ENCODE measurements around the gene ODAD4.
A peak's percentile ranks its signal among the peaks of the same experiment; 100 is the strongest.

The ODAD4 gene

DNA sequence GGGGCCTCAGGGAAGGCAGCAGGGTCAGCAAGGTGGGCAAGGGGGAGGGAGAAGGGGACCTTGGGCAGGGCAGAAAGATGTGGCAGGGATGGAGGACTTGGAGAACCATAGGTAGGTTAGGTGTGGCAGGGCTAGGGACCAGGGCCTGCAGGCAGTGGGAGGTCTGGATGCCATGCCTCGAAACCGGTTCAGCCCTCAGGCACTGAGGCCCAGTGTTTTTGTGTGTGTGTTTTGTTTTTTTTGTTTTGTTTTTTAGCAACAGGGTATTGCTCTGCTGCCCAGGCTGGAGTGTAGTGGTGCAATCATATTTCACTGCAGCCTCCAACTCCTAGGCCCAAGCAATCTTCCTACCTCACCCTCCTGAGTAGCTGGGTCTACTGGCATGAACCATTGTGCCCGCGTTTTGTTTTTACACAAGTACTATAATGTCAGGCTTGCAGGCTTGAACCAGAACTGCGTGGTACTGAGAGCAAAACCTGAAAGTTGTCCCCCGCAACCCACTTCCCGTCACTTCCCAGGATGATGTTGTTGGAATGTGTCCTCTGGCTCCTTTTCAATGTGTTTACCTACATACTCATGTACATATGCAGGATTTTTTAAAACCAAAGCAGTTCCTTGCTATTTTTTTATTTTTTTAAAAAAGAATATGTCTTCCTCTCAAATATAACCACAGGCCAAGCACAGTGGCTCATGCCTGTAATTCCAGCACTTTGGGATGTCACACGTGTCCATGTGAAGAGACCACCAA, 12.4 kb downstream of the ODAD4 start:
- no peak for DNase-seq

DNA sequence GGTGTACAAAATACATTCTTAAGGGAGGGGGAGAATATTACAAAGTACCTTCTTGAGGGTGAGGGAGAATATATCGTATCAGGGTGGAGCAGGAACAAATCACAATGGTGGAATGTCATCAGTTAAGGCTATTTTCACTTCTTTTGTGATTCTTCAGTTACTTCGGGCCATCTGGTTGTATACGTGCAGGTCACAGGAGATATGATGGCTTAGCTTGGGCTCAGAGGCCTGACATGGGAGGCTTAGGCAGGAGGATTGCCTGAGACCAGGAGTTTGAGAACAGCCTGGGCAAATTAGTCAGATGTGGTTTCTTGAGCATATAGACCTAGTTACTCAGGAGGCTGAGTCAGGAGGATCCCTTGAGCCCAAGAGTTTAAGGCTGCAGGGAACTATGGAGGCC, 13.1 kb downstream of the ODAD4 start:
- no peak for DNase-seq

DNA sequence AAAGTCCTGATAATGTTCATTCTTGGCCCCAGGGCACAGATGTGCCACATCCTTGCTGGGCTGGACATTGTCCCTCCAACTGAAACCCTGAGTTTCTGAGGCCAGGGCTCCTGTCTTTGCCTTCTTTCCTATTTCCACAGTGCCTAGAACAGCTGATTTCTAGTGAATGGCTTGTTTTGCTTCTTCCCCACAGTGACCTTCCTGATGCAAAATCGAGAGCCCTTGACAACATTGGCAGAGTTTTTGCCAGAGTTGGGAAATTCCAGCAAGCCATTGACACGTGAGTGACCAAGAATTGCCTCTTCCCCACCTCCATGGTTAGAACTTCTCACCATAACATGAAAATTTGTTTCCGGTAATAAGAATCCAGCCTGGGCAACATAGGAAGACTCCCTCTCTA, 14.5 kb downstream of the ODAD4 start:
- DNase-seq: no peak

DNA sequence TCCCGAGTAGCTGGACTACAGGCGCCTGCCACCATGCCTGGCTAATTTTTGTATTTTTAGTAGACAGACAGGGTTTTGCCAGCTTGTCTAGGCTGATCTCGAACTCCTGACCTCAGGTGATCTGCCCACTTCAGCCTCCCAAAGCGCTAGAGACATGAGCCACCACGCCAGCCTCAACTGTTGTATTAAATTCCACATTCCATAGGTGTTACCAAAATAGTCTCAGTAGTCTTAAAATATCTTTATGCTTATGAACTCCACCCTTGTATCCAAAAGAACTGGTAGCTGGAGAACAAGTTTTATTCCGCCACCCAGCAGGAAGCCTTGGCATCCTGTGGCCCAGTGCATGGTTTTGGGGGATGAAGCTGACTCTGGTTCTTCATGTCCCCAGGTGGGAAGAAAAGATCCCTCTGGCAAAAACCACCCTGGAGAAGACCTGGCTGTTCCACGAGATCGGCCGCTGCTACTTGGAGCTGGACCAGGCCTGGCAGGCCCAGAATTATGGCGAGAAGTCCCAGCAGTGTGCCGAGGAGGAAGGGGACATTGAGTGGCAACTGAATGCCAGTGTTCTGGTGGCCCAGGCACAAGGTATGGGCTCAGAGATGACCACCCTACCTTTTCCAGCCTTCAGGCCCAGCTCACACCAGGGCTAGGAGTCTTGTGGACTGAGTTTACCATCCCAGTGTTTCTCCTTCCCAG, 18.5 kb downstream of the ODAD4 start:
- no peak for DNase-seq

DNA sequence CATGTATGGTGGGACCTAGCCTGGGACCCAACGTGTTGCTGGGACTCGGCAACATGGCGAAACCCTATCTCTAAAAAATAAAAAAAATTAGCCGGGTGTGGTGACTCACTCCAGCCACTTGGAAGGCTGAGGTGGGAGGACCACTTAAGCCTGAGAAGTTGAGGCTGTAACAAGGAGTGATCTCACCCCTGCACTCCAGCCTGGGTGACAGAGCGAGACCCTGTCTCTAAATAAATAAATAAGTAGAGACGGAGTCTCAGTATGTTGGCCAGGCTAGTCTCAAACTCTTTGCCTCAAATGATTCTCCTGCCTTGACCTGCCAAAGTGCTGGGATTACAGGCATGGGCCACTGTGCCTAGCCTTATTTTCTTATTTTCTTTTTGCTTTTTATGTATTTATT, 26.1 kb downstream of the ODAD4 start:
- DNase-seq: no peak

DNA sequence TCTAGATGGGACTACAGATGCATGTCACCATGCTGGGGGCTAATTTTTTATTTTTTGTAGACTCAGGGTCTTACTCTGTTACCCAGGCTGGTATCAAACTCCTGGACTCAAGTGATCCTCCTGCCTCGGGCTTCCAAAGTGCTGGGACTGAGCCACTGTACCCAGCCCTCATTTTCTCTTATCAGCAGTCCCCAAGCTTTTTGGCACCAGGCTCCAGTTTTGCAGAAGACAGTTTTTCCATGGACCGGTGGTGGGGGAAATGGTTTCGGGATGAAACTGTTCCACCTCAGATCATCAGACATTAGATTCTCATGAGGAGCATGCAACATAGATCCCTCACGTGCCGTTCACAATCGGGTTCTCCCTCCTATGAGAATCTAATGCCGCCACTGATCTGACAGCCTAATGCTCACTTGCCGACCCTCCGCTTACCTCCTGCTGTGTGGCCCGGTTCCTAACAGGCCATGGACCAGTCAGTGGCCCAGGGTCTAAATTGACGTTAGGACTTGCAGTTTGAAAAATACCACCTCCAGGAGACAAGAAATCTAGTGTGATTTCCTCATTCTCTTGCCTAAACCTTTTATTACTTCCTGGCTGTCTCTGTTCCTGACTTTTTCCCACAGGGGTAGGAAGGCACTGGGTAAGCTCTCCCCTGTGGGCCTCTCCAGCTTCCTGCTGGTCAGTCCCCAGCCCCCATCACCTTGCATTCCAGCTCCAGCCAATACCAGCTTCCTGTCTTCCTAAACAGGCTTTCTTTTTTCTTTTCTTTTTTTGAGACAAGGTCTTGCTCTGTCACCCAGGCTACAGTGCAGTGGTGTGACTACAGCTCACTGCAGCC, 26.8 kb downstream of the ODAD4 start:
- no peak for DNase-seq

DNA sequence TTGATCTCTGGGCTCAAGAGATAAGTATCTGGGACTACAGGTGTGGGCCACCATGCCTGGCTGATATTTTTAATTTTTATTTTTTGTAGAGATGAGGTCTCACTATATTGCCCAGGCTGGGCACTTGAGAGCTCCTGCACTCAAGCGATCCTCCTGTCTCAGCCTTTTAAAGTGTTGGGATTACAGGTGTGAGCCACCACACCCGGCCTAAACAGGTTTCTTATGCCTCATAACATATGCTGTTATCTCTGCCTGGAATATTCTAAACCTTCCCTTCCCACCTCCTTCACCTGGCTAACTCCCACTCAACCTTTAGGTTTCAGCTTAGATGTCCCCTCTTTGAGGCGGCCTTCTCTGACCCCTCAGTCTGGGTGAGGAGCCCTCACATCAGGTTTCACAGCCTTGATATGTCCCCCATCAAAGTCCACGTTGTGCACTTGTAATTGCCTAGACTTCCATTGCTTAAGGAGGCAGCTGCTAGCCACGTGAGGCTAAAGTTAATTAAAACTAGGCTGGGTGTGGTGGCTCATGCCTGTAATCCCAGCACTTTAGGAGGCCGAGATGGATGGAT, 27.5 kb downstream of the ODAD4 start:
- no peak for DNase-seq

DNA sequence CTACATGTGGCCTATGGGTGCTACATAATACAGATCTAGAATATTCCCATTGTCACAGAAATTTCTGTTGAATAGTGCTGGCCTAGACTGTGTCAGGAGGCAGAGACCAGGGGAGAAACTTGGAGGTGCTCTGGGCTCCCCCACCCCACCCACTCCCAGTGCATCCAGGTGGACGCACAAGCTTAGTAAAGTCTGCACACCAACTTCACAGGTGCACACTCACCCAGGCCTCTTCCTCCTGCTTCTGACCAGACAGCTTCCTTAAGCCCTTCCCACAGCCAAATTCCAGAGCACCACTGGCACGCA, 28.6 kb downstream of the ODAD4 start:
- no peak for DNase-seq

DNA sequence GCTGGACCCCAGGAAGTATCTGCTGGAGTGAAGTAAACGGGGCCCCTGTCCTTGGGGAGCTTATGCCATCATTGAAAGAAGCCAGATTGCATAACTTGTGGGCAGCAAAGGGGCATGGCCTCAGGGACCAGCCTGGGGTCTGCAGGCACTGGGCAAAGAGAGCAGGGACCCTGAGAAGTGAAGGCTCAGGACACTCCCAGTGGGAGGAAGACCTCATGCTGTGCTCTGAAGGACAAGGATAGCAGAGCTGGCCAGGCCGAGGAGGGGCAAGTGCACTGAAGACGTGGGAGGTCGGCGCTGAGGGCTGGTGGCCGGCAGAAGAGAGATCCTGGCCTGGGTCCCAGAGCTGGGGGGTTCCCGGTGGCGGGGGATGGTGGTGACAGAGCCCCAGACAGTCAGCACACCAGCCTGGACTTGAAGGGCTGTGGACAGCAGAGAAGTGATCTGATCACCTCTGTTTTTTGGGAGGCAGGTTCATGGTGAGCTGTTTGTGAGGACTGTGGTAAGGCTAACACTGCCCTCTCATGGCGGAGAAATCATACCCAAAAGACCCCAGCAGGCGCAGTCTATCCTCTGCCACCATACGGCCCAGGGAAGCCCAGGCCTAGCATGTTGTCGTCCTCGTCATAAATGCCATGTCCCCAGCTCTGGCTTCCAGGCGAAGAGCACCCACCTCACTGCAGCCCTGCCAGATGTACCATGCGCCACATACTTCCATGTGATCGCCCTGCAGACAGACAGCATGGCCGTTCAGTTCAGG, 29.1 kb downstream of the ODAD4 start:
- DNase-seq: peak; percentile 26

DNA sequence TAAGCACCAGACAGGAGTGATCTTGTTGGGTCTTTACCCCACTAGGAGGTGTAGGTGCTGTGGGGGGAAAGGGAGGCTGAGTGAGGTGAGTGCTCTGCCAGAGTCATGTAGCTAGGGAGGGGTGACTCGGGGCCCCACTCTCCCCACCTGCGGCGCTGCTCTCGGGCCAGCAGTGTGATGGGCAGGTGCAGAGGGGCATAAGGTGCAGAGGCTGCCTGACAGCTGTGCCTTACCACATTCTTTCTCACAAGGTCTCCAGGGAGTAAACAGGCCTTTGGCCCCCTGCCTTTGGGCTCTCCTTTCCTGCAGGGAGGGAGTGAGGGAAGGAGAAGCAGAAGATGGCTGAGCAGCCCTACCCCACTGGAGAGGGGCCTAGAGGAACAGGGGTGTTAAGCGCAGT, 31.7 kb downstream of the ODAD4 start:
- DNase-seq: no peak

DNA sequence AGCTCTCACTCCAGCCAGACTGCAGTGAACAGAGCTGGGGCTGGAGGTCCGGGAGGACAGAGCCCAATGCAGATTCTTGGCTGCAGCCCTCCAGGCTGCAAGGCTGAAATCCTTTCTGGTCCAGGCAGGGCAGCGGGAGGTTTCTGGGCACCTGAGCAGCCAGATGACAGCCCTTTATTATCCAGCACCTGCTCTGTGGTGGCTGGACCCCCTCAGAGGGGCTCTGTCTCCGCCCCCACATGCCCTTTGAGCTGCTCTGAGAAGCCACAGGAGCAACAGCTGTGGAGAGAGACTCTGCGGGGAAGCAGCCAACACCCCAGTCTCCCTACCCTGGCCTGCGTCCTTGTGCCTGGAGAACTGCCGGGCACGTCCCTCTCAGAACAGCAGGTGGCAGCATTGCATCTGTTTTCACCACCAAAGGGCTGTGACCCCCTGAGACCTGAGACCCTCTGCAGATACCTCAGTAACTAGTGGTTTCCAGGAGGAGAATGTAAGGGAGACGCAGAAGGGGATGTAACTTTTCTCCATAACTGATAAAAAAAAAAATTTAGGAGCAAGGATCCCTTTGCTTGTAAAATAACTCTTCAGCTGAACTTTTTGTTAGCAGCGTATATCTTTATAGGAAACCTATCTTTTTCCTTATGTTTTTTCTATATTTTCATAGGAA, 32.5 kb downstream of the ODAD4 start:
- DNase-seq: peak; percentile 63

DNA sequence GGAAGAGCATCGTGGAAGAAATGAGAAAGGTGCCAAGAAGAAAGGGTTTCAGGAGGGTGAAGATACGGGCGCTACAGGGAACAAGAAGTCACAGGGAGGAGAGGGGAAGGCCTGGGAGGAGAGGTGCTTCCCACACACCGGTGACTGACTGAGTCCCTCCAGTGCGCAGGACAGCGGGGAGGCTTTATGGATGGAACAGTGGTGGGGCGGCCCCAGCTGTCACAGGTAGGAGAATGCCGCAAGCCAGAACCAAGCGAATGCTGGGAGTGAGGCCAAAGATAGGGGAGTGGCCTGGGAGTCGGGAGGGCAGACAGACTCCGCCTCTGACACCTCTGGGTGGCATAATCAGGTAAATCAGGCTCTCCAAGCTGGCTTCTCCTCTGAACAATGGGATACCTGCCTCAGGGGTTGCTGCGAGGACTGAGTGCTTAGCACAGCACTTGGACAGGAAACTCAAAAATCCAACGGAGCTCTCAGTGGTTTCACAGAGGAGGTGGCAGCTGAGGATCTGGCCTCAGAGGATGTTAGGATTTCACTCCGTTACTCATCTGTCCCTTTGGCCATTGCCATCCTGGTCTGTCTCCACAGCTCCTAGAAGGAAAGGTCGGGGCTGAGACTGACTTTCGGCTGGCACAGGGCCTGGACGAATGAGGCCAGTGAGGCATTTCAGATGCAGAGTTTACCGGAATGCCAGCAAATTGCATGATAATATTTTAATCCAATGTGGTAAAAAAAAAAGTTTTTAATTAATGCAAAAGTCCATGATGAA, 35.5 kb downstream of the ODAD4 start:
- DNase-seq: peak; percentile 89

DNA sequence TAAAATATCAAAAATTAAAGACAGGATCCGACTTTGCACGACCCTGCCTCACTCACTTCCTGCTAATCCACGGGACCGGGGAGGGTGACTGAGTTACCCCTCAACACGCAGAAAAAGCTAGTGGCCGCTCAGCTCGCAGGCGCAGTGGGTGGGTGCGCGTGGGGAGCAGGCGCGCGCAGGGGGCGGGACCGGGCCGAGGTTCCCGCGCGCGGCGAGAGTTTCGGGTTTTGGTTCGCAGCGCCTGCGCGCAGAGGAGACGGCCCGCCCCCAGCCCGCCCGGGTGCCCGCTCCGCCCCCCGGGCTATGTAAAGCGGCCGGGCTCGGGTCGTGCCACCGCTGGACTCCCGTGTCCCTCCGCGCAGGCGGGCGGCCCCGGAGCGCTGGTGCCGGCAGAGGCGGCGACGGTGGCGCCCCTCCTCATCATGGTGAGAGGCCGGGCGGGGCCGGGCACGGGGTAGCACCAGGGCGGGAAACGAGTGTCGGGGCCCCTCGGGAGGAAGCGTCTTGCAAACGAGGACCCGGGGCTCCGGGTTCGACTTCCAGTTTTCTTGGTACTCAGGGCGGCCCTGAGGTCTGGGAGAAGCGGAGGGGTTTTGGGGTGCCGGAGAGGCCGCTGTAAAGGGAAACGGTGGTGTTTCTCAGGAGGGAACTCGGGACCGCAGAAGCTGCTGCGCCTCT, 36.2 kb downstream of the ODAD4 start, which contains the start of gene CNP:
CNP (plus strand) TSS at position 333 of the 678 bp plus-strand sequence; CDS start at position 423, 90 bp downstream.
- peak; percentile 76 for DNase-seq

DNA sequence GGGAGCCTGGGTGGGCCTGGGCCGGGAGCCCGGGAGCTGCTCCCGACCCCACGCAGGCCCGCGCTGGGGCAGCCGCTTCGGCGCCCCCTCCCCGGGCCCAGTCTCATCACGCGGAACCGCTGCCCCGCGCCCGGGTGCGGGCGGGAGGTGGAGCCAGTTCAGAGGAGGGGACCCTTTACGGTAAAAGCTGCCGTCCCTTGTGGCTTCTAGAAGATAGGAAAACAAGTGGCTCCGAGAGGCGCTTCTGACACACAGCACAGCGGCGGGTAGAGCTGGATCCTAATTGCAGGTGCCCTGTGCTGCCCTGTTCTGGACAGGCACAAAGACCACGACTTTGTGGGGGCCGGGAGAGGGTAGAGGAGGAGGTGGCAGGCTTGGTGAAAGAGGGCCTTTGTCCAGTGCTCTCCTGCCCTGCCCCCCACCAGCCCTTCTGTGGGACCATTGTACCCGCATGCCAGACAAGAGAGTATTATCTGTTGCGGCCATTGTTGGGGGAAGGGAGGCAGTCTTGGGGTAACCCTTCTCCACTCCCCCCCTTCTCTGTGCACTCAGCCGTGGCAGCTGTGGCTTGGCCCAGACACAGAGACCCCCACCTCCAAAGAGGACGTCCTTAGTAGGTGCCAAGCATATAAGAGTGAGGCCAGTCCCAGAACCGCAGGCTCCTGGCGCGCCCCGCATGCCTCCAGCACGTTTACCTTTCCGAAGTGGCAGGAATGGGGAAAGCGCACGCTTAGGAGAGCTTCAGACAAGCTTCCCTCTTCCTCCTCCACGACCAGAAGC, 36.9 kb downstream of the ODAD4 start:
- DNase-seq: no peak

DNA sequence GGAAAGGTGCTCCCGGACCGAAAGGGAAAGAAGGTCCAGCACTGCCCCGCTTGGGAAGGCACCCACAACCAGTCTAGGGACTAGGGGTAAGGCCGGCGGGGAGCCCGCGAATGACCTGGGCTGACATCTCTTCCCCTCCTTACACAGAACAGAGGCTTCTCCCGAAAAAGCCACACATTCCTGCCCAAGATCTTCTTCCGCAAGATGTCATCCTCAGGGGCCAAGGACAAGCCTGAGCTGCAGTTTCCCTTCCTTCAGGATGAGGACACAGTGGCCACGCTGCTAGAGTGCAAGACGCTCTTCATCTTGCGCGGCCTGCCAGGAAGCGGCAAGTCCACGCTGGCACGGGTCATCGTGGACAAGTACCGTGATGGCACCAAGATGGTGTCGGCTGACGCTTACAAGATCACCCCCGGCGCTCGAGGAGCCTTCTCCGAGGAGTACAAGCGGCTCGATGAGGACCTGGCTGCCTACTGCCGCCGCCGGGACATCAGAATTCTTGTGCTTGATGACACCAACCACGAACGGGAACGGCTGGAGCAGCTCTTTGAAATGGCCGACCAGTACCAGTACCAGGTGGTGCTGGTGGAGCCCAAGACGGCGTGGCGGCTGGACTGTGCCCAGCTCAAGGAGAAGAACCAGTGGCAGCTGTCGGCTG, 37.6 kb downstream of the ODAD4 start:
- no peak for DNase-seq

DNA sequence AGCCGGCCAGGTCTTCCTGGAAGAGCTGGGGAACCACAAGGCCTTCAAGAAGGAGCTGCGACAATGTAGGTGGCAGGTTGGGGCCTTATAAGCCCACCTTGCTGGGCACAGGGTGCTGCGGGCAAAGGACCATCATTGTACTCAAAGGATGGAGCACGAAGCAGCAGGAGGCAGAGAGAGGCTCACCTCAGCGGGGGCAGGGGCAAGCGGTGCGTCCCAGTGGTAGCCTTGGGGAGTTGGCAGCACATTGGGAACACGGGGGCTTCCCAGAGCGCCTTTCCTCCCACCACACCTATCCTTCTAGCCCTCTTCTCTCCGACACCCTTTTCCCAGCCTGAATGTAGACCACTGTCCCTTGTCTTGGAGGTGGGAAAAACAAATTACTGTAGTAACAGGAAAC, 38.3 kb downstream of the ODAD4 start:
- no peak for DNase-seq

DNA sequence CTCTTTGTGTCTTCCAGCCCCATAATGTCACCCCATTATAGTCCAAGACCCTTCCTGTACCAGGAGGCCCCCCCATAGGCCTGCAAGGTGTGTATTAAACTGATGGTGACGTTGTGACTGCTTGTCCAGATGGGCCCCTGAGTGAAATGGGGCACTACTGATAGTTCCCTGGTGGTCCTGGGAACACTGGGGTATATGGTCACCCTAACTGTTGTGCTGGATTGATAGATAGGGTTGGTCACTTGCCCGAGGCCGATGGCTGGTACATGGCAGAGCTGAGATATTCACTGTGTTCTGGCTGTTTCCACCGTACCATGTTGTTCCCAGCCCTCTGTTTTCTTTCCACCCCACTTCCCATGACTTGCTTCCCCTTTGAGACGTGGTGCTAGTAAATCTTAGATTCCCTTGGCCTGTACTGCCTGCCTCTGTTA, 40.5 kb downstream of the ODAD4 start:
- no peak for DNase-seq

DNA sequence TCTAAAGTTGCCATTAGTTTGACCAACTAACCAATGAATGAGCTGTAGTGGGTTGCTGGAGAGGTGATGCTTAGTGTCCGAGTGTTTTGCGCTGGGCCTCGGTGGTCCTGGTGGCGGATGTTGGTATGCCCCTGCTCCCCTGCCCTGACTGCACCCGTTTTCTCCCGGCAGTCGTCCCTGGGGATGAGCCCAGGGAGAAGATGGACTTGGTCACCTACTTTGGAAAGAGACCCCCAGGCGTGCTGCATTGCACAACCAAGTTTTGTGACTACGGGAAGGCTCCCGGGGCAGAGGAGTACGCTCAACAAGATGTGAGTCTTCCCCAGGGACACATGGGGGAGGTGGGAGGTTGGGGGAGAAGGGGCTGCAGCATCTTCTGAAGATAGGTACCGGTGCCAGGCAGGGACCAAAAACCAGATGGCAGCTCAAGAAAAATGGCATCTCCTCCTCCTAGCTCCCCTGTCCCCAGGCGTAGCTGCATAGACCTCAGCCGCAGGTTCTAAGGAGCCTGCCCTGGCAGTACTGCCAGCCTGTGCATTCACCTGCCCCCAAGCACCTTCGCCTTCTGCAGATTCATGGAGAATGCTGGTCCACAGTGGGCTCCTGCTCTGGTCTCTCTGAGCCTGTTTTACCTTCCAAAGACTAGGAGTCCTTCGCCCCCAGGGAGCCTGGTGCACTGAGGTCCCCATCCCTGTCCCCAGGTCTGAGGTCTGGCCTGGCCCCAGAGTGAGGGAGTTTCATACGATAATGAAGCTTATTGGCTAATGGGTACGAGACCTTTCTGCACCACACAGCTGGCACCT, 41.5 kb downstream of the ODAD4 start:
- no peak for DNase-seq

All from NCI-H1105 treated with DMSO at 0.1 percent for 48 hours (cell line).